HepG2 (cell line): ENCODE measurements around the gene GPR39. TPM values are rescaled to one million over a fixed set of nuclear protein-coding genes. Genes with fewer than 3 reads are reported as not detected.
A peak's percentile ranks its signal among the peaks of the same experiment; 100 is the strongest.

Source experiments
- ATAC-seq: fragments of 200-7000 bp; cut with Tn5 transposase; 3 replicates; pipeline ENCODE4 v1.9.1; 2020; ENCODE audit warnings: mild to moderate bottlenecking, moderate library complexity
- BruUV-seq: library from RNA; stranded (reverse); fragments of 400-500 nt; replicated peaks from 2 replicates; lab custom pipeline; 2021; lab: Mats Ljungman, UMichigan
- CTCF ChIA-PET: fragments of 300-600 bp; formaldehyde crosslinking; extraction: SDS; loops from one replicate; lab custom pipeline; 2021; ENCODE audit warnings: low total read pairs, inconsistent platforms, low intra/inter-chr PET ratio; lab: Yijun Ruan, JAX
- POLR2A ChIA-PET: fragments of 350-600 bp; sonication (Branson Sonifier 250); formaldehyde crosslinking; loops from one replicate; lab custom pipeline; 2020; ENCODE audit warnings: antibody characterized with exemption, inconsistent platforms; lab: Yijun Ruan, JAX
- DNase-seq: peaks from one replicate; pipeline ENCODE4 v3.0.0-alpha.2; 2015; ENCODE audit warnings: low spot score
- FAIRE-seq: peaks from 3 replicates; lab custom pipeline; 2011; peaks lifted over from hg19 to GRCh38; lab: Jason Lieb, UNC
- H2AFZ ChIP-seq: one replicate; pipeline ENCODE4 v1.6.1; 2011; ENCODE audit warnings: low read length, inconsistent platforms
- H3K27ac ChIP-seq: fragments of 300-600 bp; 3 replicates; pipeline ENCODE4 v1.8.0; 2011; ENCODE audit warnings: mixed run types, mild to moderate bottlenecking, mixed read lengths, low read length, inconsistent platforms; ENCODE audit not compliant: insufficient read depth; ENCODE audit errors: extremely low read length
- H3K27me3 ChIP-seq, 2 experiments: fragments of 200-600 bp in 1 of 2; 2 replicates in 1 of 2; 3 replicates in 1 of 2; pipeline versions ENCODE4 v1.6.0 to v1.8.0; 2011; ENCODE audit warnings: low read length in 2 of 2, mild to moderate bottlenecking in 2 of 2, moderate library complexity in 2 of 2, inconsistent platforms in 1 of 2; ENCODE audit not compliant: insufficient read depth in 2 of 2, control insufficient read depth in 1 of 2
- H3K36me3 ChIP-seq, 2 experiments: fragments of 200-600 bp in 1 of 2; replicated peaks in 1 of 2; 2 replicates in 1 of 2; 3 replicates in 1 of 2; pipeline versions ENCODE4 v1.5.1 to v1.8.0; 2011; ENCODE audit warnings: low read length in 2 of 2, inconsistent platforms in 1 of 2; ENCODE audit not compliant: insufficient read depth in 2 of 2, control insufficient read depth in 1 of 2
- H3K4me1 ChIP-seq: 2 replicates; pipeline ENCODE4 v1.5.1; 2012; ENCODE audit warnings: low read length, inconsistent platforms; ENCODE audit not compliant: insufficient read depth
- H3K4me2 ChIP-seq: 2 replicates; pipeline ENCODE4 v1.6.0; 2011; ENCODE audit warnings: low read depth, low read length, inconsistent platforms
- H3K4me3 ChIP-seq, 3 experiments: fragments of 200-600 bp in 1 of 3; sonication (generic), shearing (Covaris generic) in 1 of 3; replicated peaks in 1 of 3; 2 replicates each; pipeline ENCODE4 v1.5.1; 2011 to 2016; ENCODE audit warnings: low read length in 3 of 3, inconsistent platforms in 2 of 3, low read depth in 2 of 3, mild to moderate bottlenecking in 2 of 3, control low read depth in 1 of 3, mixed read lengths in 1 of 3; ENCODE audit not compliant: insufficient read depth in 1 of 3
- H3K79me2 ChIP-seq: one replicate; pipeline ENCODE4 v1.6.1; 2011; ENCODE audit warnings: low read length, inconsistent platforms; ENCODE audit not compliant: insufficient read depth
- H3K9ac ChIP-seq: 2 replicates; pipeline ENCODE4 v1.6.0; 2011; ENCODE audit warnings: mild to moderate bottlenecking, low read depth, low read length, inconsistent platforms; ENCODE audit not compliant: insufficient read depth
- H3K9me3 ChIP-seq: 2 replicates; pipeline ENCODE4 v1.5.1; 2012; ENCODE audit warnings: mild to moderate bottlenecking, low read length
- H4K20me1 ChIP-seq: 2 replicates; pipeline ENCODE4 v1.6.0; 2011; ENCODE audit warnings: inconsistent platforms, mild to moderate bottlenecking, low read length, moderate library complexity; ENCODE audit not compliant: insufficient read depth
- EHMT2 ChIP-seq: fragments of 200-600 bp; sonication (generic); IDR thresholded peaks from 2 replicates; pipeline ENCODE4 v1.7.0; 2017; ENCODE audit warnings: antibody characterized with exemption, low read depth, low read length, borderline replicate concordance
- FOXA3 ChIP-seq: IDR thresholded peaks from 2 replicates; pipeline ENCODE4 v1.6.1; 2016; ENCODE audit warnings: missing genetic modification reagents, missing compliant biosample characterization
- HCFC1 ChIP-seq: fragments of 150-350 bp; IDR thresholded peaks from 2 replicates; pipeline ENCODE4 v1.6.1; 2014; ENCODE audit warnings: low read depth, low read length
- JDP2 ChIP-seq: sonication (generic); formaldehyde crosslinking; IDR thresholded peaks from 2 replicates; pipeline ENCODE4 v1.8.1; 2022; ENCODE audit warnings: missing genetic modification reagents, borderline replicate concordance
- MED13 ChIP-seq: sonication (generic); formaldehyde crosslinking; IDR thresholded peaks from 2 replicates; pipeline ENCODE4 v1.5.0; 2020; ENCODE audit warnings: missing genetic modification reagents
- MIER2 ChIP-seq: IDR thresholded peaks from 2 replicates; pipeline ENCODE4 v1.6.1; 2016; ENCODE audit warnings: missing biosample characterization, missing genetic modification reagents
- NFE2L2 ChIP-seq: fragments of 150-350 bp; IDR thresholded peaks from 2 replicates; pipeline ENCODE4 v1.6.1; 2014; ENCODE audit warnings: low read length
- PITX1 ChIP-seq: sonication (generic); formaldehyde crosslinking; IDR thresholded peaks from 2 replicates; pipeline ENCODE4 v1.5.1; 2020; ENCODE audit warnings: mild to moderate bottlenecking, missing genetic modification reagents
- SP5 ChIP-seq: IDR thresholded peaks from 2 replicates; pipeline ENCODE4 v1.6.1; 2016; ENCODE audit warnings: low read depth, borderline replicate concordance
- ZNF331 ChIP-seq: sonication (generic); formaldehyde crosslinking; IDR thresholded peaks from 2 replicates; pipeline ENCODE4 v1.4.0; 2020; ENCODE audit warnings: missing genetic modification reagents
- WGBS: methylation state at CpG from one replicate; pipeline ENCODE4 v1.1.6; 2017; ENCODE audit warnings: low lambda C conversion rate; 5-methylcytosine and 5-hydroxymethylcytosine counted together
- in situ Hi-C: cut with HindIII; loops from 2 replicates; pipeline ENCODE4 v1.10.0; 2017; ENCODE audit warnings: low pct_unique_long_range_greater_than_20kb; ENCODE audit not compliant: extremely low pct_ligation_motif_present
- intact Hi-C: fragments of 100-400 bp; cut with micrococcal nuclease; formaldehyde crosslinking; loops from one replicate; pipeline ENCODE4 v1.10.0; 2022; ENCODE audit not compliant: unreplicated experiment
- polyA plus RNA-seq, 8 experiments: library from polyadenylated mRNA; depleted of rRNA in 3 of 8; stranded (reverse) in 7 of 8; unstranded in 1 of 8; fragments of >200 nt; fragmentation: Illumina TruSeq in 4 of 8; extraction: Trizol in 4 of 8; gene quantifications; 2 replicates each; pipeline versions ENCODE4 v1.2.1 to v1.2.3, GENCODE V29; 2011 to 2016; ENCODE audit warnings: low read depth in 4 of 8, missing spikeins in 1 of 8, mixed read lengths in 1 of 8; ENCODE audit not compliant: insufficient read depth in 1 of 8
- total RNA-seq, 5 experiments: library from RNA; depleted of rRNA; stranded (reverse); fragments of >200 nt; fragmentation: Illumina TruSeq; extraction: Trizol; gene quantifications; 2 replicates each; pipeline ENCODE4 v1.2.3, GENCODE V29; 2016; ENCODE audit warnings: low read depth in 1 of 5
- TF ChIP-seq, protein P1 (sequence below): sonication (generic); formaldehyde crosslinking; IDR thresholded peaks from 2 replicates; pipeline ENCODE4 v1.8.0; 2022; ENCODE audit warnings: mild to moderate bottlenecking, missing genetic modification reagents, moderate library complexity
- TF ChIP-seq, protein P2 (sequence below): sonication (generic); formaldehyde crosslinking; IDR thresholded peaks from 2 replicates; pipeline ENCODE4 v1.5.0; 2020; ENCODE audit warnings: missing genetic modification reagents
- TF ChIP-seq, protein P3 (sequence below): IDR thresholded peaks from 2 replicates; pipeline ENCODE4 v1.6.1; 2016; ENCODE audit warnings: mild to moderate bottlenecking
- TF ChIP-seq, protein P4 (sequence below): sonication (generic); formaldehyde crosslinking; IDR thresholded peaks from 2 replicates; pipeline ENCODE4 v1.4.0; 2020; ENCODE audit warnings: missing genetic modification reagents
- TF ChIP-seq, protein P5 (sequence below): sonication (generic); formaldehyde crosslinking; IDR thresholded peaks from 2 replicates; pipeline ENCODE4 v1.4.0; 2020; ENCODE audit warnings: mild to moderate bottlenecking, missing genetic modification reagents

The GPR39 gene
- total and polyA plus RNA-seq, 2 of the 13 experiments (the other 11 are each of a cell fraction or from before 2014, with no cell fraction given): 0.16 to 0.62 TPM

DNA sequence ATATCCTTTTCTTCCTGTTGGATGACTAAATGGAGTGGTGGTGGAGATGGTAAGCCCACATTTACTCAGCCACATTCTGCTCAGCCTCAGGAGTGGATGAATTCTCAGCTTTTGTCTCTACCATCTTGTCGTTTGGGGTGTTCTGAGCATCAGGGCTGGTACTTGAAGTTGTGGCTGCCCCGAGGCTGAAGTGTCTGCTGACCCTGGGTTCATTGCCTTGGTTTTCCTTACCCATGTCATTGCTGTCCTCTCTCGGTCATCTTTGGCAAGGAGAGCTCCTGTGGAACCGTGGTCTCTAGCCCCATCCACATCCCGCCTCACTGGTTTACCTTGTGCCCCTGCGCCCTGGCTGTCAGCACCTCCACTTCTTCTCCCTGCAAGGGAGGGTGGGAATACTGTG is 71.9 kb downstream of the GPR39 start:
- Histone ChIP-seq H3K36me3 (no peaks in the 10 kb centered on the region), H3K27ac (no peak overlapping the region), H4K20me1 (no peaks in the 10 kb centered on the region), H3K4me2 (no peak overlapping the region), H3K4me1 (no peaks in the 10 kb centered on the region), H3K9ac (no peak overlapping the region), H3K79me2 (no peaks in the 10 kb centered on the region), H2AFZ (no peak overlapping the region), H3K9me3 (peaks cover 76% of the 10 kb centered on the region), H3K4me3 (no peak overlapping the region), H3K27me3 (no peaks in the 10 kb centered on the region)
- TF ChIP-seq SP5 (CRISPR knock-in tag) (no peak), MED13 (no peak), JDP2 (CRISPR knock-in tag) (no peak), PITX1 (no peak), FOXA3 (CRISPR knock-in tag) (no peak), NFE2L2 (no peak)
- TF ChIP-seq, protein P1, sequence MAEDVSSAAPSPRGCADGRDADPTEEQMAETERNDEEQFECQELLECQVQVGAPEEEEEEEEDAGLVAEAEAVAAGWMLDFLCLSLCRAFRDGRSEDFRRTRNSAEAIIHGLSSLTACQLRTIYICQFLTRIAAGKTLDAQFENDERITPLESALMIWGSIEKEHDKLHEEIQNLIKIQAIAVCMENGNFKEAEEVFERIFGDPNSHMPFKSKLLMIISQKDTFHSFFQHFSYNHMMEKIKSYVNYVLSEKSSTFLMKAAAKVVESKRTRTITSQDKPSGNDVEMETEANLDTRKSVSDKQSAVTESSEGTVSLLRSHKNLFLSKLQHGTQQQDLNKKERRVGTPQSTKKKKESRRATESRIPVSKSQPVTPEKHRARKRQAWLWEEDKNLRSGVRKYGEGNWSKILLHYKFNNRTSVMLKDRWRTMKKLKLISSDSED (CRISPR knock-in tag): no peak
- TF ChIP-seq, protein P2, sequence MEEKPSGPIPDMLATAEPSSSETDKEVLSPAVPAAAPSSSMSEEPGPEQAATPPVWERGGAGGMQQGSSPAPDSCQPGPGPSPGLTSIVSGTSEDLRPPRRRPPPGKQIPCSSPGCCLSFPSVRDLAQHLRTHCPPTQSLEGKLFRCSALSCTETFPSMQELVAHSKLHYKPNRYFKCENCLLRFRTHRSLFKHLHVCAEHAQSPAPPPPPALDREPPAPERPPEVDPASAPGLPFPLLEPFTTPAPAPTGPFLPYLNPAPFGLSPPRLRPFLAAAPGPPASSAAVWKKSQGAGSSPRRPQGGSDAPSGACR (CRISPR knock-in tag): no peak
- CTCF ChIA-PET: no interaction called here
- no peak for FAIRE-seq
- BruUV-seq: no TSS peak
- in situ Hi-C loops: no loop called here
- no peak for ATAC-seq
- 31% methylated on average over 6 of the region's 6 CpGs for WGBS
- no peak for DNase-seq
- intact Hi-C loops: no loop called here
- POLR2A ChIA-PET: no interaction called here

DNA sequence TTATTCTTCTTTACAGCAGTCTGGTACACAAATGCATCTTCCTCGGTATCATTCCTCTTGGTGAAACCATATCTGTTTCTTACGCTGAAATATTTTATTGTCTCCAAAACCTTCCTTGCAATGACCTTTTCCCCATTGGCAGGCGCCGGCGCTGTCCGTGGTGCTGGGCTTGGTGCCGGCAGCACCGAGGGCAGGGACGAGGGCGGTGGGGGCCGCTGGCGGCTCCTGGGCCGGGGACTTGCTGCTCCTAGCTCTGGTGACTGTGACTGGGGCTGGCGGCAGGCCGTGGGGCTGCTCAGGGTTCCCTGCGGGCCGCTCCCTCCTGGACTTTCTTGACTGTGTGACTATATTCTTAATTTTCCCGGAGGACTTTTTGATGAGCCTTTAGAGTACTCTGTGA is 72.5 kb downstream of the GPR39 start:
- WGBS: 54% methylated on average over 18 of the region's 18 CpGs
- no peak overlapping the region for H3K4me3 ChIP-seq
- intact Hi-C loops: no loop called here
- peaks cover 76% of the 10 kb centered on the region for H3K9me3 ChIP-seq
- FAIRE-seq (no peak), DNase-seq (no peak), ATAC-seq (no peak; the same call in 2 of the 3 replicates)
- no peaks in the 10 kb centered on the region for H3K27me3 ChIP-seq
- H3K4me1 ChIP-seq: no peaks in the 10 kb centered on the region
- CTCF ChIA-PET: no interaction called here
- H3K79me2 ChIP-seq: no peaks in the 10 kb centered on the region
- in situ Hi-C loops: no loop called here
- BruUV-seq: no TSS peak
- no peaks in the 10 kb centered on the region for H3K36me3 ChIP-seq
- POLR2A ChIA-PET: no interaction called here
- no peak overlapping the region for H2AFZ ChIP-seq
- H3K9ac ChIP-seq: no peak overlapping the region
- H3K27ac ChIP-seq: no peak overlapping the region
- H3K4me2 ChIP-seq: no peak overlapping the region
- H4K20me1 ChIP-seq: no peaks in the 10 kb centered on the region
- TF ChIP-seq HCFC1 (no peak), EHMT2 (peak; percentile 54; the same call in 1 of the 2 replicates), ZNF331 (CRISPR knock-in tag) (peak; percentile 43; the same call in 1 of the 2 replicates), MIER2 (CRISPR knock-in tag) (peak; percentile 92)
- TF ChIP-seq, protein P3, sequence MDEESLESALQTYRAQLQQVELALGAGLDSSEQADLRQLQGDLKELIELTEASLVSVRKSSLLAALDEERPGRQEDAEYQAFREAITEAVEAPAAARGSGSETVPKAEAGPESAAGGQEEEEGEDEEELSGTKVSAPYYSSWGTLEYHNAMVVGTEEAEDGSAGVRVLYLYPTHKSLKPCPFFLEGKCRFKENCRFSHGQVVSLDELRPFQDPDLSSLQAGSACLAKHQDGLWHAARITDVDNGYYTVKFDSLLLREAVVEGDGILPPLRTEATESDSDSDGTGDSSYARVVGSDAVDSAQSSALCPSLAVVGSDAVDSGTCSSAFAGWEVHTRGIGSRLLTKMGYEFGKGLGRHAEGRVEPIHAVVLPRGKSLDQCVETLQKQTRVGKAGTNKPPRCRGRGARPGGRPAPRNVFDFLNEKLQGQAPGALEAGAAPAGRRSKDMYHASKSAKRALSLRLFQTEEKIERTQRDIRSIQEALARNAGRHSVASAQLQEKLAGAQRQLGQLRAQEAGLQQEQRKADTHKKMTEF (CRISPR knock-in tag): no peak
- TF ChIP-seq, protein P4, sequence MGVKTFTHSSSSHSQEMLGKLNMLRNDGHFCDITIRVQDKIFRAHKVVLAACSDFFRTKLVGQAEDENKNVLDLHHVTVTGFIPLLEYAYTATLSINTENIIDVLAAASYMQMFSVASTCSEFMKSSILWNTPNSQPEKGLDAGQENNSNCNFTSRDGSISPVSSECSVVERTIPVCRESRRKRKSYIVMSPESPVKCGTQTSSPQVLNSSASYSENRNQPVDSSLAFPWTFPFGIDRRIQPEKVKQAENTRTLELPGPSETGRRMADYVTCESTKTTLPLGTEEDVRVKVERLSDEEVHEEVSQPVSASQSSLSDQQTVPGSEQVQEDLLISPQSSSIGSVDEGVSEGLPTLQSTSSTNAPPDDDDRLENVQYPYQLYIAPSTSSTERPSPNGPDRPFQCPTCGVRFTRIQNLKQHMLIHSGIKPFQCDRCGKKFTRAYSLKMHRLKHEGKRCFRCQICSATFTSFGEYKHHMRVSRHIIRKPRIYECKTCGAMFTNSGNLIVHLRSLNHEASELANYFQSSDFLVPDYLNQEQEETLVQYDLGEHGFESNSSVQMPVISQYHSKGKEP (CRISPR knock-in tag): peak; percentile 79; the same call in 1 of the 2 replicates
- TF ChIP-seq, protein P5, sequence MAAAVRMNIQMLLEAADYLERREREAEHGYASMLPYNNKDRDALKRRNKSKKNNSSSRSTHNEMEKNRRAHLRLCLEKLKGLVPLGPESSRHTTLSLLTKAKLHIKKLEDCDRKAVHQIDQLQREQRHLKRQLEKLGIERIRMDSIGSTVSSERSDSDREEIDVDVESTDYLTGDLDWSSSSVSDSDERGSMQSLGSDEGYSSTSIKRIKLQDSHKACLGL: no peak
